Adrenal gland (tissue), 12 donors: ENCODE data around the gene ANAPC16. TPM values are rescaled to one million over a fixed set of nuclear protein-coding genes. Genes with fewer than 3 reads are reported as not detected.
"Not testable (repeated sequence)": the region's sequence is repeated elsewhere in the genome, so short reads cannot be mapped to it uniquely, and the experiment has no call there.

Source experiments
- DNase-seq, 7 donors: peaks; one replicate each; pipeline ENCODE4 v3.0.0-alpha.2; 2019 to 2020
- H3K27ac ChIP-seq, 5 donors: fragments of 200-600 bp; sonication (generic) in 4 of 5; 1 replicate in 3 of 5; 2 replicates in 2 of 5; pipeline versions ENCODE4 v1.5.1 to v1.8.0; 2016 to 2020; ENCODE audit warnings: mild to moderate bottlenecking in 1 of 5
- H3K27me3 ChIP-seq: fragments of 200-600 bp; 2 replicates; pipeline ENCODE4 v1.8.0; 2021
- H3K36me3 ChIP-seq, 2 donors: fragments of 200-600 bp; replicated peaks in 1 of 2; 1 replicate in 1 of 2; 2 replicates in 1 of 2; pipeline versions ENCODE4 v1.5.1 to v1.8.0; 2018 to 2022
- H3K4me1 ChIP-seq, 2 donors: fragments of 200-600 bp; replicated peaks in 1 of 2; 1 replicate in 1 of 2; 2 replicates in 1 of 2; pipeline versions ENCODE4 v1.5.1 to v1.8.0; 2018 to 2021
- H3K4me3 ChIP-seq, 4 donors: fragments of 200-600 bp; sonication (generic) in 3 of 4; one replicate each; pipeline ENCODE4 v1.5.1; 2016 to 2018
- H3K9me3 ChIP-seq, 3 donors: fragments of 200-600 bp; sonication (generic) in 1 of 3; replicated peaks in 1 of 3; 1 replicate in 2 of 3; 2 replicates in 1 of 3; pipeline versions ENCODE4 v1.5.1 to v1.8.0; 2016 to 2021
- POLR2A ChIP-seq, 2 donors: fragments of 450-650 bp; IDR thresholded peaks; one replicate each; pipeline ENCODE4 v1.6.1; 2017; ENCODE audit warnings: antibody characterized with exemption in 2 of 2, mild to moderate bottlenecking in 2 of 2, moderate library complexity in 1 of 2
- WGBS, 4 donors: extraction: QIAGEN DNeasy Blood & Tissue Kit in 2 of 4; methylation state at CpG; one replicate each; pipeline versions ENCODE4 v1.1.5 to v1.1.7; 2013 to 2017; 5-methylcytosine and 5-hydroxymethylcytosine counted together
- intact Hi-C, 2 donors: fragments of 100-400 bp; cut with DNase I; formaldehyde crosslinking; loops; one replicate each; pipeline versions ENCODE4 v1.14.1 to v1.15.0; 2022 to 2023
- polyA plus RNA-seq, 3 donors: library from polyadenylated mRNA; stranded (reverse); fragments of 200-250 nt in 2 of 3; fragments of 350-450 nt in 1 of 3; fragmentation: Illumina TruSeq in 1 of 3; extraction: RNeasy Lipid Tissue Mini Kit (QIAGEN cat#74804) in 1 of 3; gene quantifications; one replicate each; pipeline ENCODE4 v1.2.3, GENCODE V29; 2013 to 2014
- total RNA-seq, 9 donors: library from RNA; depleted of rRNA in 4 of 9; stranded (reverse); fragments of >200 nt in 4 of 9; fragments of 120-200 nt in 1 of 9; fragmentation: NEBNext Ultra II Directional in 1 of 9; extraction: Animal tissue kit (Norgen Biotek cat#: 25700) in 1 of 9; gene quantifications; one replicate each; pipeline versions ENCODE4 v1.1.0 to v1.2.4, GENCODE V29; 2013 to 2023
- TF ChIP-seq, protein P1 (sequence below), 6 experiments: fragments of 450-650 bp in 4 of 6; fragments of 200-600 bp in 2 of 6; sonication (generic) in 1 of 6; IDR thresholded peaks; 1 replicate in 5 of 6; 2 replicates in 1 of 6; pipeline versions ENCODE4 v1.5.1 to v1.8.0; 2016 to 2021; ENCODE audit warnings: antibody characterized with exemption in 6 of 6, mild to moderate bottlenecking in 2 of 6, moderate library complexity in 1 of 6
- donor health status: healthy with polysubstance abuse.
- donor health status: Bipolar disorder and iron deficiency.
- donor health status: DM: yes; HTN: yes; CAD: no.
- donor health status: DM: no; HTN: no; CAD: no.
- donor health status: DM: no; HTN: no; CAD: no.
- donor health status: DM: yes; HTN: yes; CAD: no.

ANAPC16 gene
- total and polyA plus RNA-seq, 12 donors = 69.1 to 186 (median 139) TPM

DNA sequence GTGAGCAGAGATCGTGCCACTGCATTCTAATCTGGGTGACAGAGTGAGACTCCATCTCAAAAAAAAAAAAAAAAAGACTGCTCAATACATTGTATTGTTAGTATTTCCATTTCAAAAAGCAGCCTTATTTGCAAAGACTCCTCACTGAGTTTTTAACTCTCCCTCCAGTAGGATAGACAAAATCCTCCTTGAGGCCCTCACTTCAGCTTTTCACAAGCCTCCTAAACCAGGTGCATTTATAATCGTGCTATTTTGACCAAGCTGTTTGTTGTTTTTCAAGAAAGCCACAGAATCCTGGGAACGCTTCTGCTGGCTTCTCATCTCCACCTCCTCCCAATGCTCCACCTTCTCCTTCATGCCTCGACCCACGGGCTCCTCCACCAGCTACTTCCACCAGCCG is 51.6 kb downstream of the ANAPC16 start:
- Histone ChIP-seq H3K27ac (no peak overlapping the region), H3K27me3 (no peaks in the 10 kb centered on the region), H3K4me1 (peaks cover 2 to 4% of the 10 kb centered on the region in 2 donors), H3K9me3 (no peaks in the 10 kb centered on the region), H3K4me3 (no peak overlapping the region), H3K36me3 (no peaks in the 10 kb centered on the region)
- TF ChIP-seq, protein P1, sequence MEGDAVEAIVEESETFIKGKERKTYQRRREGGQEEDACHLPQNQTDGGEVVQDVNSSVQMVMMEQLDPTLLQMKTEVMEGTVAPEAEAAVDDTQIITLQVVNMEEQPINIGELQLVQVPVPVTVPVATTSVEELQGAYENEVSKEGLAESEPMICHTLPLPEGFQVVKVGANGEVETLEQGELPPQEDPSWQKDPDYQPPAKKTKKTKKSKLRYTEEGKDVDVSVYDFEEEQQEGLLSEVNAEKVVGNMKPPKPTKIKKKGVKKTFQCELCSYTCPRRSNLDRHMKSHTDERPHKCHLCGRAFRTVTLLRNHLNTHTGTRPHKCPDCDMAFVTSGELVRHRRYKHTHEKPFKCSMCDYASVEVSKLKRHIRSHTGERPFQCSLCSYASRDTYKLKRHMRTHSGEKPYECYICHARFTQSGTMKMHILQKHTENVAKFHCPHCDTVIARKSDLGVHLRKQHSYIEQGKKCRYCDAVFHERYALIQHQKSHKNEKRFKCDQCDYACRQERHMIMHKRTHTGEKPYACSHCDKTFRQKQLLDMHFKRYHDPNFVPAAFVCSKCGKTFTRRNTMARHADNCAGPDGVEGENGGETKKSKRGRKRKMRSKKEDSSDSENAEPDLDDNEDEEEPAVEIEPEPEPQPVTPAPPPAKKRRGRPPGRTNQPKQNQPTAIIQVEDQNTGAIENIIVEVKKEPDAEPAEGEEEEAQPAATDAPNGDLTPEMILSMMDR (IDR thresholded peaks at IDR 0.05) = no peak
- TF ChIP-seq POLR2A (IDR thresholded peaks at IDR 0.05) = no peak
- no peak for DNase-seq
- intact Hi-C loops = no loop called here
- 85 to 93% (median 88%) methylated on average over 6 of the region's 6 CpGs for WGBS, 4 donors

GRCh38 chr10:72267819-72268399 is 52.1 kb downstream of the ANAPC16 start:
- WGBS, 4 donors = 89 to 97% (median 94%) methylated on average over 9 to 15 of the region's 15 CpGs
- Histone ChIP-seq H3K36me3 (no peaks in the 10 kb centered on the region), H3K27ac (no peak overlapping the region), H3K4me3 (no peak overlapping the region), H3K27me3 (no peaks in the 10 kb centered on the region), H3K9me3 (no peaks in the 10 kb centered on the region), H3K4me1 (peaks cover 5 to 8% of the 10 kb centered on the region in 2 donors)
- no peak for TF ChIP-seq POLR2A (IDR thresholded peaks at IDR 0.05)
- TF ChIP-seq, protein P1 (IDR thresholded peaks at IDR 0.05) = no peak
- intact Hi-C loops = no loop called here
- no peak for DNase-seq

DNA sequence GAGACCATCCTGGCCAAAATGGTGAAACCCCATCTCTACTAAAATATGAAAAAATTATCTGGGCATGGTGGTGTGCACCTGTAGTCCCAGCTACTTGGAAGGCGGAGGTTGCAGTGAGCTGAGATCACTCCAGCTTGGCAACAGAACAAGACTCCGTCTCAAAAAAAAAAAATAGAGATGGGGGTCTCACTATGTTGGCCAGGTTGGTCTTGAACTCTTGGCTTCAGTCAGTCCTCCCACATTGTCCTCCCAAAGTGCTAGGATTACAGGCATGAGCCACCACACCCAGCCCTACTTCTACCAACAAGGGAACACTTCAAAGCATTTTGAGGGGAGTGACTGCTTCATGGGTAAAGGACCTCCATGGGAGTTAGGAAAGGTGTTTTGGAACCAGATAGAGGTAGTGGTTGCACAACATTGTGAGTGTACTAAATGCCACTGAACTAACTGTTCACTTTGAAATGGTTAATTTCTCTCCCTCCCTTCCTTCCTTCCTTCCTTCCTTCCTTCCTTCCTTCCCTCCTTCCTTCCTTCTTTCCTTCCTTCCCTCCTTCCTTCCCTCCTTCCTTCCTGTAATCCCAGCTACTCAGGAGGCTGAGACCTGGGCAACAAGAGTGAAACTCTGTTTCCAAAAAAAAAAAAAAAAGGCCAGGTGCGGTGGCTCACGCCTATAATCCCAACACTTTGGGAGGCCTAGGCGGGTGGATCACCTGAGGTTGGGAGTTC is 52.8 kb downstream of the ANAPC16 start:
- H3K4me3 ChIP-seq, H3K27me3 ChIP-seq, H3K36me3 ChIP-seq, H3K4me1 ChIP-seq, intact Hi-C loops, DNase-seq, H3K27ac ChIP-seq, H3K9me3 ChIP-seq: not testable (repeated sequence)
- whole genome bisulfite sequencing, 4 donors = 92 to 95% (median 93%) methylated on average over 5 of the region's 5 CpGs

- no peak for DNase-seq
- TF ChIP-seq POLR2A (IDR thresholded peaks at IDR 0.05) = no peak
- H3K4me1 ChIP-seq = peaks cover 5 to 10% of the 10 kb centered on the region in 2 donors
- no peak overlapping the region for H3K4me3 ChIP-seq
- 92 to 99% (median 96%) methylated on average over 4 to 5 of the region's 5 CpGs for WGBS, 4 donors
- H3K27ac ChIP-seq = peak overlapping the region in 2 of 5 donors; percentile 17 to 29
- intact Hi-C loops = loop anchor here in 1 of 2 donors (10.0 kb wide), 1 partner anchor 54 kb away; no protein-coding TSS in a partner anchor
- H3K9me3 ChIP-seq = no peaks in the 10 kb centered on the region
- no peaks in the 10 kb centered on the region for H3K27me3 ChIP-seq
- peaks cover 0 to 16% of the 10 kb centered on the region in 2 donors for H3K36me3 ChIP-seq
These were observed 54.9 kb downstream of the ANAPC16 start for GRCh38 chr10:72270607-72271281.
